Peyer's patch (tissue), 4 donors: ENCODE data around the gene POFUT2. TPM values are rescaled to one million over a fixed set of nuclear protein-coding genes. Genes with fewer than 3 reads are reported as not detected.

ENCODE experiments used
- DNase-seq, 3 donors: peaks; one replicate each; pipeline ENCODE4 v3.0.0-alpha.2; 2017 to 2019
- H3K27ac ChIP-seq, 4 donors: fragments of 200-600 bp; sonication (generic); one replicate each; pipeline ENCODE4 v1.5.1; 2016 to 2019
- H3K27me3 ChIP-seq, 2 donors: fragments of 200-600 bp; sonication (generic); one replicate each; pipeline ENCODE4 v1.5.1; 2019
- H3K36me3 ChIP-seq, 3 donors: fragments of 200-600 bp; sonication (generic); one replicate each; pipeline ENCODE4 v1.5.1; 2016 to 2019
- H3K4me1 ChIP-seq, 4 donors: fragments of 200-600 bp; sonication (generic); one replicate each; pipeline ENCODE4 v1.5.1; 2016 to 2019
- H3K4me3 ChIP-seq, 4 donors: fragments of 200-600 bp; sonication (generic); 1 replicate in 3 of 4; 2 replicates in 1 of 4; pipeline ENCODE4 v1.5.1; 2016 to 2019; ENCODE audit warnings: mild to moderate bottlenecking in 1 of 4
- H3K9me3 ChIP-seq, 4 donors: fragments of 200-600 bp; sonication (generic); one replicate each; pipeline ENCODE4 v1.5.1; 2016 to 2019; ENCODE audit warnings: mild to moderate bottlenecking in 1 of 4
- CTCF ChIP-seq, 6 experiments: fragments of 450-650 bp in 4 of 6; fragments of 200-600 bp in 2 of 6; sonication (generic) in 1 of 6; IDR thresholded peaks; one replicate each; pipeline ENCODE4 v1.5.1; 2017 to 2019; ENCODE audit warnings: antibody characterized with exemption in 6 of 6, mild to moderate bottlenecking in 3 of 6, moderate library complexity in 1 of 6
- POLR2A ChIP-seq, 2 donors: fragments of 450-650 bp; IDR thresholded peaks; one replicate each; pipeline ENCODE4 v1.5.1; 2017; ENCODE audit warnings: antibody characterized with exemption in 2 of 2, mild to moderate bottlenecking in 2 of 2, moderate library complexity in 2 of 2
- total RNA-seq, 4 donors: library from RNA; depleted of rRNA; stranded (reverse); fragments of >200 nt; gene quantifications; one replicate each; pipeline ENCODE4 v1.1.0, GENCODE V29; 2016

Gene POFUT2
- total RNA-seq, 4 donors from 2014 or later: 25.6 to 76.4 (median 47.6) TPM

GRCh38 chr21:45265721-45266517, 21.8 kb downstream of the POFUT2 start:
- Histone ChIP-seq H3K36me3 (peaks cover 0 to 67% (median 0%) of the 10 kb centered on the region in 3 donors), H3K27me3 (no peaks in the 10 kb centered on the region), H3K4me3 (no peak overlapping the region), H3K4me1 (no peaks in the 10 kb centered on the region), H3K27ac (no peak overlapping the region), H3K9me3 (no peaks in the 10 kb centered on the region)
- peak; percentile 3 to 44 (median 37) for DNase-seq
- TF ChIP-seq CTCF (IDR thresholded peaks at IDR 0.05) (no peak), POLR2A (IDR thresholded peaks at IDR 0.05) (no peak)

GRCh38 chr21:45264912-45265515, 22.7 kb downstream of the POFUT2 start:
- H3K4me3 ChIP-seq: no peak overlapping the region
- no peaks in the 10 kb centered on the region for H3K9me3 ChIP-seq
- H3K27ac ChIP-seq: no peak overlapping the region
- DNase-seq: peak; percentile 4 to 47 (median 42)
- H3K36me3 ChIP-seq: peaks cover 0 to 58% (median 0%) of the 10 kb centered on the region in 3 donors
- no peak for TF ChIP-seq POLR2A (IDR thresholded peaks at IDR 0.05)
- no peak for TF ChIP-seq CTCF (IDR thresholded peaks at IDR 0.05)
- no peaks in the 10 kb centered on the region for H3K4me1 ChIP-seq
- no peaks in the 10 kb centered on the region for H3K27me3 ChIP-seq

GRCh38 chr21:45264146-45264911, 23.4 kb downstream of the POFUT2 start:
- Histone ChIP-seq H3K27ac (no peak overlapping the region), H3K27me3 (no peaks in the 10 kb centered on the region), H3K4me3 (no peak overlapping the region), H3K9me3 (no peaks in the 10 kb centered on the region), H3K36me3 (peaks cover 0 to 53% (median 0%) of the 10 kb centered on the region in 3 donors), H3K4me1 (no peaks in the 10 kb centered on the region)
- DNase-seq: peak; percentile 3 to 43 (median 40)
- no peak for TF ChIP-seq POLR2A (IDR thresholded peaks at IDR 0.05)
- TF ChIP-seq CTCF (IDR thresholded peaks at IDR 0.05): no peak

- no peak overlapping the region for H3K4me3 ChIP-seq
- TF ChIP-seq CTCF (IDR thresholded peaks at IDR 0.05): no peak
- TF ChIP-seq POLR2A (IDR thresholded peaks at IDR 0.05): no peak
- no peak overlapping the region for H3K27ac ChIP-seq
- no peaks in the 10 kb centered on the region for H3K4me1 ChIP-seq
- H3K27me3 ChIP-seq: no peaks in the 10 kb centered on the region
- peaks cover 0 to 53% (median 0%) of the 10 kb centered on the region in 3 donors for H3K36me3 ChIP-seq
- DNase-seq: no peak
- no peaks in the 10 kb centered on the region for H3K9me3 ChIP-seq
Measured at GRCh38 chr21:45263534-45263933, 24.2 kb downstream of the POFUT2 start.

GRCh38 chr21:45262616-45263015, 25.1 kb downstream of the POFUT2 start:
- no peak for TF ChIP-seq CTCF (IDR thresholded peaks at IDR 0.05)
- peak in 1 of 2 donors; percentile 40 for TF ChIP-seq POLR2A (IDR thresholded peaks at IDR 0.05)
- peak overlapping the region in 2 of 4 donors; percentile 17 to 80 for H3K27ac ChIP-seq
- no peaks in the 10 kb centered on the region for H3K27me3 ChIP-seq
- peaks cover 0 to 44% (median 0%) of the 10 kb centered on the region in 3 donors for H3K36me3 ChIP-seq
- DNase-seq: peak; percentile 19 to 87 (median 80)
- peak overlapping the region in 1 of 4 donors; percentile 36 for H3K4me3 ChIP-seq
- no peaks in the 10 kb centered on the region for H3K9me3 ChIP-seq
- no peaks in the 10 kb centered on the region for H3K4me1 ChIP-seq
